Ascending aorta (tissue), 2 donors: ENCODE measurements around the gene PNLIPRP2. TPM values are rescaled to one million over a fixed set of nuclear protein-coding genes. Genes with fewer than 3 reads are reported as not detected.

ENCODE experiments used
- DNase-seq, 2 donors: peaks; one replicate each; pipeline ENCODE4 v3.0.0-alpha.2; 2019; ENCODE audit warnings: low spot score in 2 of 2
- H3K27ac ChIP-seq, 2 donors: fragments of 200-600 bp; sonication (generic); one replicate each; pipeline ENCODE4 v1.5.1; 2016 to 2017; ENCODE audit warnings: mild to moderate bottlenecking in 1 of 2
- H3K27me3 ChIP-seq: fragments of 200-600 bp; sonication (generic); one replicate; pipeline ENCODE4 v1.5.1; 2017
- H3K36me3 ChIP-seq, 2 donors: fragments of 200-600 bp; sonication (generic); one replicate each; pipeline ENCODE4 v1.5.1; 2016
- H3K4me1 ChIP-seq, 2 donors: fragments of 200-600 bp; sonication (generic); one replicate each; pipeline ENCODE4 v1.5.1; 2016 to 2017; ENCODE audit warnings: mild to moderate bottlenecking in 1 of 2
- H3K4me3 ChIP-seq, 2 donors: fragments of 200-600 bp; sonication (generic); one replicate each; pipeline ENCODE4 v1.5.1; 2016 to 2017; ENCODE audit warnings: mild to moderate bottlenecking in 1 of 2
- H3K9me3 ChIP-seq, 2 donors: fragments of 200-600 bp; sonication (generic); one replicate each; pipeline ENCODE4 v1.5.1; 2016
- CTCF ChIP-seq, 3 experiments: fragments of 200-600 bp in 2 of 3; fragments of 450-650 bp in 1 of 3; sonication (generic) in 2 of 3; IDR thresholded peaks; one replicate each; pipeline ENCODE4 v1.5.1; 2016 to 2019; ENCODE audit warnings: antibody characterized with exemption in 3 of 3, mild to moderate bottlenecking in 1 of 3, moderate library complexity in 1 of 3
- intact Hi-C: fragments of 100-400 bp; cut with DNase I; formaldehyde crosslinking; loops from one replicate; pipeline ENCODE4 v1.15.1; 2023
- total RNA-seq: library from RNA; depleted of rRNA; stranded (reverse); fragments of >200 nt; gene quantifications from one replicate; pipeline ENCODE4 v1.1.0, GENCODE V29; 2016

The PNLIPRP2 gene
- total RNA-seq, 1 donor from 2014 or later: not detected

DNA sequence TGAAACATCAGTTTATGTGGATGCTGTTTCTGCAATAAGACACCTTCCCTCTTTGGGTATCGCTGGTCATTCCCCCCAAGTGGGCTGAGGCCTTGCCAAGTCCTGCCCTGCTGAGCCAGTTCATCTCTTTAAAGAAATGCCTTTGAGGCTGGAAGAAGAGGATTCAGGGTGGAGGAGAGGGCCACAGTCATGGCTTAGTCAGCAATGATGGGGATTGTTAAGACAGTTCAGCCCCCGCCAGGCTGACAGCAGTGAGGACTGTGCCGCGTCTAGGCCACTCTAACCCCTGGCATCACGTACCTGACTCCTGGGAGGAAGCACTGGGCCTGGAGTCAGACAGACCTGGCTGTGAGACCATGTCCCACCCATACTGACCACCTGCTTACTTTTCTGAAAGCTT is 48.3 kb downstream of the PNLIPRP2 start:
- no peak overlapping the region for H3K27ac ChIP-seq
- no peaks in the 10 kb centered on the region for H3K27me3 ChIP-seq
- intact Hi-C loops: no loop called here
- TF ChIP-seq CTCF (IDR thresholded peaks at IDR 0.05): no peak
- H3K4me1 ChIP-seq: peaks cover 0 to 6% of the 10 kb centered on the region in 2 donors
- no peak overlapping the region for H3K4me3 ChIP-seq
- no peaks in the 10 kb centered on the region for H3K9me3 ChIP-seq
- DNase-seq: no peak
- H3K36me3 ChIP-seq: peaks cover 0 to 12% of the 10 kb centered on the region in 2 donors

DNA sequence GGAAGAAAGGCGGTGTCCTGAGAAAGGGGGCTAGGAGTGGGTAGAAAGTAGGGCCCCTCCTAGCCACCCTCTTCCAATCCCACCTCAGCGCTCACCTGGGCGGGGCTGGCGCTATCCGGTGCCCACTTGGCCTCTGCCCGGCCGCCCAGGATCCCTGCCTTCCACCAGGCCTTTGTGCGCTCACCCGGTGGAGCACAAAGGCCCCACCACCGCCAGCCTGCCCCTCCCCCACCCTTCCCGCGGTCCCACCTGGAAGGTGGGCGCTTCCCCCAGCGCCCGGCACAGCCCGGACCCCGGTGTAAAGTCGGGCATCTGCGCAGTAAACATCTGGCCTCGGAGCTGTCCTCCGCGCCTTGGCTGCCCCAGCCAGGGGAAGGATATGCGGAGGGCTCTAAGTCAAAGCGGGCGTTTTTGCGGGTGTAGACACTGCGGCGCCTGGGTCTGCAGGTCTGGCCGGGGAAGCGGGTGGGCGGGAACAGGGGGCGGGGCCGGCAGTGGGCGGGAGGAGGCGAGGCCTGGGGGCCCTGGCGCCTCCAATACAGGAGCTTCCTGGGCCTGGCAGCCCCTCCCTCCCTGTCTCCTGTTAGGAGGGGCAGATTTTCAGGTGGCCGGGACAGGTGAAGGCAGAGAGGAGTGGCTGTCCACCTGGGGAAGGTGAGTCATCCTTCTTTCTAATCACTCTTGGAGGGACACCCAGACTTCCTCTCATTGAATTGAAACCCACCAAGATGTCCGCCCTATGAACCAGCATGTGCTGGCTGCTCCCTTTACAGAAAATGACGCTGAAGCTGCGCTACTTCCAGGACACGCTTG is 49.3 kb downstream of the PNLIPRP2 start:
- H3K27ac ChIP-seq: no peak overlapping the region
- intact Hi-C loops: no loop called here

DNA sequence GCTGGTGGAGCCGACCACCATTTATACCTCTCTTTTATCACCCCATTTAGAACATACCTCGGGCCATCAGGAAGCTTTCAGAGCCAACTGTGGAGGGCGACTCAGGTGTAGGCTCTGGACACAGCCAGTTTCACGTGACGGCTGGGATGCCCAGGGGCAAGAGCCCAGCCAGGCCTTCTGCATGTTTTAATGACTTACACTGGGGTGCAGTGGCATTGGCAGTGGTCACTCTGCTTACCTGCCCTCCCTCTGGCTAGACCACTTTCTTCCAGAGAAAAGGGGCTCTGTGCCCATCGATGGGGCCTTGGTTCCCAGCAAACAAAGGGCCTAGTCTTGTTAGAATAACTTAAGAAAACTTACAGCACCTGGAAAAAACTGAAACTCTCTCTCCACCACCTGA is 50.0 kb downstream of the PNLIPRP2 start:
- no peak overlapping the region for H3K4me3 ChIP-seq
- peaks cover 0 to 27% of the 10 kb centered on the region in 2 donors for H3K36me3 ChIP-seq
- H3K4me1 ChIP-seq: peaks cover 0 to 6% of the 10 kb centered on the region in 2 donors
- TF ChIP-seq CTCF (IDR thresholded peaks at IDR 0.05): no peak
- H3K27ac ChIP-seq: no peak overlapping the region
- intact Hi-C loops: no loop called here
- H3K27me3 ChIP-seq: no peaks in the 10 kb centered on the region
- H3K9me3 ChIP-seq: no peaks in the 10 kb centered on the region
- DNase-seq: no peak

More for the DNA sequence above, 49.3 kb downstream of the PNLIPRP2 start:
- TF ChIP-seq CTCF (IDR thresholded peaks at IDR 0.05): no peak
- H3K4me3 ChIP-seq: no peak overlapping the region
- DNase-seq: no peak
- H3K9me3 ChIP-seq: no peaks in the 10 kb centered on the region
- H3K4me1 ChIP-seq: peaks cover 0 to 6% of the 10 kb centered on the region in 2 donors
- no peaks in the 10 kb centered on the region for H3K27me3 ChIP-seq
- H3K36me3 ChIP-seq: peaks cover 0 to 21% of the 10 kb centered on the region in 2 donors

DNA sequence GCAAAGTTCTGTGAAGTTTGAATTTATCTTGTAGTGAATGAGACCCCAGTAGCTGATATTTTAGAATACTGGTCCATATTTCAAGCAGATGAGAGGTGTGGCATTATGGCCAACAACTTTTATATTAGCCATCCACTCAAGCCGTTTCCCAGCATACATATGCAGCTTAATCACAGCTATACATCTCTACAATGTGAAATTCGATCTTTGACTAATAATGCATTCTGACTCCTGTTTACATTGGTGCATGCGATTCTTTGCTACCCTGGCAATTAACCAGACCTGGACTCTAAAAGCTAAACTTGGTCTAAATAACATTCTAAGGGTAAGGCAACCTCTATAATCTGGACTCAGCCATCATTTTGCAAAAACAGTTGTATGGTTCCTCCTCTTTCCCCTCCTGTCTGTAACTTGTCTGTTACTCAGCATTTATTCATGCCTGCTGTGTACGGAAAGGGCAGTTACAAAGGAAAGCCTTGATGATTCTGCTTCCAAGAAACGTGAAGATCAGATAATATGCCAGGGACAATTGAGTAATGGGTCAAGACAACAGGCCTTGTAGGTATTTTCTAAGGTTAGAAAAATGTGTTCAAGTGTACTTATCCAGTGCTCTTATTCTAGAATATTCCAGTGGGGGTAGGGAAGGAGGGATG is 50.6 kb downstream of the PNLIPRP2 start:
- H3K9me3 ChIP-seq: no peaks in the 10 kb centered on the region
- no peak for TF ChIP-seq CTCF (IDR thresholded peaks at IDR 0.05)
- intact Hi-C loops: no loop called here
- no peak for DNase-seq
- H3K27ac ChIP-seq: no peak overlapping the region
- peaks cover 0 to under 1% of the 10 kb centered on the region in 2 donors for H3K4me1 ChIP-seq
- H3K27me3 ChIP-seq: no peaks in the 10 kb centered on the region
- H3K36me3 ChIP-seq: peaks cover 0 to 32% of the 10 kb centered on the region in 2 donors
- H3K4me3 ChIP-seq: no peak overlapping the region

DNA sequence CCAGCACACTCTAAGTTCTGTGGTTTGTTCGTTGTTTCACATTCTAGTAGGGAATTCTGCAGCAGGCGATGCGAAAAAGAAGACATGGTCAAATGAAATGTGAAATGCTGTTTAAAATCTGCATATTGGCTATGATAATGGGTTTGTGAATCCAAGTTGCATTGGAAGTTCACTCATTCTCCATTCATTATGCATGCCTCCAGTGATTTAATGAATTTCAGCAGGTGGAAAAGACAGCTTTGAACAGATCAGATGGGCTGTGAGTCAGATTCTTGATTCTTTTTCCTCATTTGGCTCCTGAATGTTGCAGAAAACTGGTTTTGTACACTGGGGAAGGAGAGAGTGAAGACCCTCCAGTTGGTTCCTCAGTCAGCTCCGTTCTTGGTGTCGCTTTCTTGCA is 52.1 kb downstream of the PNLIPRP2 start:
- peaks cover 0 to 33% of the 10 kb centered on the region in 2 donors for H3K36me3 ChIP-seq
- no peaks in the 10 kb centered on the region for H3K9me3 ChIP-seq
- no peak for DNase-seq
- H3K4me3 ChIP-seq: no peak overlapping the region
- no peak overlapping the region for H3K27ac ChIP-seq
- H3K4me1 ChIP-seq: no peaks in the 10 kb centered on the region
- no peak for TF ChIP-seq CTCF (IDR thresholded peaks at IDR 0.05)
- no peaks in the 10 kb centered on the region for H3K27me3 ChIP-seq
- intact Hi-C loops: no loop called here
